Measurements from ENCODE around the gene MDH2.
"Not testable (repeated sequence)": the region's sequence is repeated elsewhere in the genome, so short reads cannot be mapped to it uniquely, and the experiment has no call there.

DNA sequence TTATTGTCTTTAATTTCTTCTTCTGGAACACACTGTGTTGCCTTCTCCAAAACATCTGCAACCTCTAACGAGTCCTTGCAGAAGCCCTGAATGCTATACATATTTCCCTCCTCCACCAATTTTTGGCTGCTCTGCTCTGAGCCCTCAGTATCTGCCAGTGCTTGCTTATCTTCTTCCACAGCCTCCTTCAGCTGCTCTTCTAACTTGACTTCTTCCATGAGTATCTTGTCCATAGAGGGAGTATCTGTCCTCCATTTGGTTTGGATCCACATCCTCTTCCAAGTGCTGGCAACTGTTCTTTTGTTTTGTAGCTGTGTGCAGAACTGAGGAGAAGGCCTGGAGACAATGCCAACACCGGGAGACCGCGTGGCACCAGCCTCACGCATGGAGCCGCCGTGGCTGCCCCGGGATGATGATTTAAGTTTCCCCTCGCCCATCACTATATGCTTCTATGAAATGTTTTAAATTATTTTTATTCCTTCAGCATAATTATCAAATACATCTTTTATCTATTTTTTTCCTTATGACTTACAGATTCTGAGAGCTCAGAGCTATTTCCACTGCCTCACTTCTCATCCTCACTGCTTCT is 65.2 kb downstream of the MDH2 start:
- TF ChIP-seq POLR2AphosphoS5 (IDR thresholded peaks at IDR 0.05; ENCODE audit: low read depth, low read length); POLR2A (IDR thresholded peaks at IDR 0.05; ENCODE audit: low read depth, low read length); TAF1 (IDR thresholded peaks at IDR 0.05; ENCODE audit: low read depth, low read length); PAX5 (IDR thresholded peaks at IDR 0.05; ENCODE audit: insufficient read depth, low read length, severe bottlenecking): not testable (repeated sequence)

Measured in GM12891 (cell line).